Endothelial cell of umbilical vein (primary cell): Measurements from ENCODE around the gene SIRT5. TPM values are rescaled to one million over a fixed set of nuclear protein-coding genes. Genes with fewer than 3 reads are reported as not detected.

Experiments used
- BruUV-seq: library from RNA; stranded (reverse); fragments of 400-500 nt; replicated peaks from 2 replicates; lab custom pipeline; 2021; lab: Mats Ljungman, UMichigan
- CTCF ChIA-PET: fragments of 300-600, 350-600 bp; sonication (Branson Sonifier 250); formaldehyde crosslinking; loops from one replicate; lab custom pipeline; 2021; ENCODE audit warnings: antibody characterized with exemption, inconsistent platforms; lab: Charles Lee
- POLR2A ChIA-PET: fragments of 300-600, 350-600 bp; sonication (Branson Sonifier 250); formaldehyde crosslinking; loops from one replicate; lab custom pipeline; 2021; ENCODE audit warnings: antibody characterized with exemption, inconsistent platforms; lab: Charles Lee
- DNase-seq: peaks from one replicate; pipeline ENCODE4 v3.0.0-alpha.2; 2011; ENCODE audit warnings: low read depth, low spot score
- FAIRE-seq: peaks from 2 replicates; lab custom pipeline; 2011; peaks lifted over from hg19 to GRCh38; lab: Jason Lieb, UNC
- H2AFZ ChIP-seq: 2 replicates; pipeline ENCODE4 v1.6.0; 2012; ENCODE audit warnings: low read depth, low read length, control low read depth, inconsistent platforms
- H3K27ac ChIP-seq: 2 replicates; pipeline ENCODE4 v1.5.1; 2011; ENCODE audit warnings: low read depth, mild to moderate bottlenecking, control low read depth, low read length, moderate library complexity; ENCODE audit not compliant: insufficient read depth
- H3K27me3 ChIP-seq, 2 experiments: 2 replicates each; pipeline versions ENCODE4 v1.6.0 to v1.6.1; 2011; ENCODE audit warnings: low read length in 2 of 2, mixed read lengths in 1 of 2; ENCODE audit not compliant: control insufficient read depth in 2 of 2, insufficient read depth in 2 of 2
- H3K36me3 ChIP-seq, 2 experiments: 2 replicates in 1 of 2; 3 replicates in 1 of 2; pipeline ENCODE4 v1.5.1; 2011; ENCODE audit warnings: low read length in 2 of 2, mild to moderate bottlenecking in 1 of 2, moderate library complexity in 1 of 2; ENCODE audit not compliant: control insufficient read depth in 2 of 2, insufficient read depth in 2 of 2; ENCODE audit errors: extremely low read depth in 1 of 2
- H3K4me1 ChIP-seq: 3 replicates; pipeline ENCODE4 v1.5.1; 2011; ENCODE audit warnings: mild to moderate bottlenecking, low read length; ENCODE audit not compliant: control insufficient read depth, insufficient read depth; ENCODE audit errors: extremely low read depth
- H3K4me2 ChIP-seq: 2 replicates; pipeline ENCODE4 v1.6.1; 2011; ENCODE audit warnings: low read length, control low read depth, mixed read lengths; ENCODE audit not compliant: insufficient read depth
- H3K4me3 ChIP-seq, 3 experiments: fragments of 200-600 bp in 1 of 3; sonication (generic), shearing (Covaris generic) in 1 of 3; replicated peaks in 1 of 3; 2 replicates each; pipeline ENCODE4 v1.5.1; 2011 to 2016; ENCODE audit warnings: control low read depth in 3 of 3, low read length in 3 of 3, mild to moderate bottlenecking in 2 of 3, inconsistent platforms in 1 of 3, low read depth in 1 of 3, moderate library complexity in 1 of 3; ENCODE audit not compliant: insufficient read depth in 1 of 3
- H3K79me2 ChIP-seq: 2 replicates; pipeline ENCODE4 v1.6.0; 2012; ENCODE audit warnings: low read length, inconsistent platforms; ENCODE audit not compliant: control insufficient read depth, insufficient read depth
- H3K9ac ChIP-seq: replicated peaks from 2 replicates; pipeline ENCODE3; 2011; ENCODE audit warnings: low read length, control low read depth; ENCODE audit not compliant: insufficient read depth; ENCODE audit errors: extremely low read depth
- H3K9me1 ChIP-seq: replicated peaks from 3 replicates; pipeline ENCODE4 v1.6.0; 2011; ENCODE audit warnings: mild to moderate bottlenecking, low read length; ENCODE audit not compliant: control insufficient read depth, insufficient read depth; ENCODE audit errors: extremely low read depth
- H3K9me3 ChIP-seq: replicated peaks from 2 replicates; pipeline ENCODE4 v1.5.1; 2012; ENCODE audit warnings: low read length, inconsistent platforms; ENCODE audit not compliant: control insufficient read depth, insufficient read depth
- H4K20me1 ChIP-seq: replicated peaks from 2 replicates; pipeline ENCODE3; 2011; ENCODE audit warnings: mild to moderate bottlenecking, low read length; ENCODE audit not compliant: control insufficient read depth, insufficient read depth; ENCODE audit errors: extremely low read depth
- EZH2 ChIP-seq: IDR thresholded peaks from 2 replicates; pipeline ENCODE4 v1.6.1; 2012; ENCODE audit warnings: borderline replicate concordance, low read depth, mild to moderate bottlenecking, moderate library complexity, low read length, inconsistent platforms; ENCODE audit not compliant: severe bottlenecking
- FOS ChIP-seq: IDR thresholded peaks from 2 replicates; pipeline ENCODE4 v1.6.1; 2011; ENCODE audit warnings: mild to moderate bottlenecking, low read length, moderate library complexity, borderline replicate concordance; ENCODE audit not compliant: insufficient read depth
- GATA2 ChIP-seq: IDR thresholded peaks from 2 replicates; pipeline ENCODE4 v1.7.0; 2011; ENCODE audit warnings: low read depth, mild to moderate bottlenecking, moderate library complexity, mixed read lengths, low read length; ENCODE audit not compliant: insufficient read length, insufficient read depth
- JUN ChIP-seq: IDR thresholded peaks from 2 replicates; pipeline ENCODE4 v1.6.1; 2011; ENCODE audit warnings: borderline replicate concordance, low read depth; ENCODE audit not compliant: insufficient read length, insufficient read depth
- MYC ChIP-seq: IDR thresholded peaks from one replicate; pipeline ENCODE4 v1.6.1; 2011; ENCODE audit warnings: mild to moderate bottlenecking, low read depth, low read length
- POLR2A ChIP-seq: IDR thresholded peaks from 2 replicates; pipeline ENCODE4 v1.6.1; 2012; ENCODE audit warnings: low read depth, mild to moderate bottlenecking, control low read depth, low read length
- POLR2AphosphoS5 ChIP-seq: IDR thresholded peaks from 2 replicates; pipeline ENCODE4 v1.6.1; 2012; ENCODE audit warnings: low read depth, mild to moderate bottlenecking, control low read depth, low read length, moderate library complexity; ENCODE audit not compliant: insufficient read depth
- dilution Hi-C: fragments of 300-500 bp; cut with MboI; formaldehyde crosslinking; loops from one replicate; pipeline ENCODE4 v1.15.0; 2019; ENCODE audit warnings: low sequenced_read_pairs; ENCODE audit not compliant: extremely low pct_ligation_motif_present
- intact Hi-C: fragments of 100-400 bp; cut with micrococcal nuclease; formaldehyde crosslinking; loops from one replicate; pipeline ENCODE4 v1.10.0; 2022
- polyA plus RNA-seq, 4 experiments: library from polyadenylated mRNA; depleted of rRNA in 3 of 4; stranded (reverse) in 3 of 4; unstranded in 1 of 4; fragments of >200 nt; gene quantifications; 2 replicates each; pipeline versions ENCODE4 v1.2.1 to v1.2.3, GENCODE V29; 2011 to 2012; ENCODE audit warnings: missing spikeins in 1 of 4
- total RNA-seq: library from RNA; stranded (reverse); gene quantifications from 2 replicates; pipeline ENCODE4 v1.2.3, GENCODE V29; 2021
- TF ChIP-seq, protein P1 (sequence below): IDR thresholded peaks from 2 replicates; pipeline ENCODE4 v1.6.1; 2011; ENCODE audit not compliant: insufficient read depth, insufficient read length
- TF ChIP-seq, protein P2 (sequence below), 2 donors: IDR thresholded peaks; 1 replicate in 1 of 2; 2 replicates in 1 of 2; pipeline ENCODE4 v1.5.1; 2011; ENCODE audit warnings: low read length in 2 of 2, mild to moderate bottlenecking in 2 of 2, moderate library complexity in 2 of 2, control low read depth in 1 of 2, inconsistent platforms in 1 of 2, low read depth in 1 of 2; ENCODE audit not compliant: insufficient read depth in 1 of 2; ENCODE audit errors: extremely low read depth in 1 of 2

The SIRT5 gene
- total and polyA plus RNA-seq, 2 donors (not counting 3 experiments of a cell fraction or from before 2014, with no cell fraction given), result 4.7 to 7.2 TPM

DNA sequence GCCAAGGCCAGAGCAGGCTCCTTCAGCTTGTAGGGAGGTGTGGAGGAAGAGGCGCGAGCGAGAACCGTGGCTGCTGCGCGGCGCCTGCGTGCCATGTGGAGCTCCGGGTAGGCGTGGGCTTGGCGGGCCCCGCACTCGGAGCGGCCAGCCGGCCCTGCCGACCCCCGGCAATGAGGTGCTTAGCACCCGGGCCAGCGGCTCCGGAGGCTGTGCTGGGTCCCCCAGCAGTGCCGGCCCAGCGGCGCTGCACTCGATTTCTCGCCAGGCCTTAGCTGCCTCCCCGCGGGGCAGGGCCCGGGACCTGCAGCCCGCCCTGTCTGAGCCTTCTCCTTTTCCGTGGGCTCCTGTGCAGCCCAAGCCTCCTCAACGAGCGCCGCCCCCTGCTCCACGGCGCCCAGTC lies 32.9 kb upstream of the SIRT5 start:
- no peak for FAIRE-seq
- H3K9me3 ChIP-seq, result no peaks in the 10 kb centered on the region
- CTCF ChIA-PET, result no interaction called here

More for the DNA sequence above, 32.9 kb upstream of the SIRT5 start:
- Histone ChIP-seq H3K9me1 (no peaks in the 10 kb centered on the region), H2AFZ (no peak overlapping the region), H3K4me2 (no peak overlapping the region), H3K36me3 (no peaks in the 10 kb centered on the region), H3K27ac (no peak overlapping the region), H3K79me2 (no peaks in the 10 kb centered on the region), H3K4me3 (no peak overlapping the region), H3K27me3 (no peaks in the 10 kb centered on the region), H3K4me1 (peaks cover 9% of the 10 kb centered on the region), H3K9ac (no peak overlapping the region), H4K20me1 (no peaks in the 10 kb centered on the region)
- POLR2A ChIA-PET, result no interaction called here
- dilution Hi-C loops, result no loop called here
- intact Hi-C loops, result no loop called here
- no TSS peak for BruUV-seq
- TF ChIP-seq, protein P1, sequence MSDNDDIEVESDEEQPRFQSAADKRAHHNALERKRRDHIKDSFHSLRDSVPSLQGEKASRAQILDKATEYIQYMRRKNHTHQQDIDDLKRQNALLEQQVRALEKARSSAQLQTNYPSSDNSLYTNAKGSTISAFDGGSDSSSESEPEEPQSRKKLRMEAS, result no peak
- TF ChIP-seq POLR2A, result no peak
- TF ChIP-seq MYC, result no peak
- TF ChIP-seq JUN, result no peak
- no peak for TF ChIP-seq FOS
- no peak for TF ChIP-seq EZH2
- TF ChIP-seq, protein P2, sequence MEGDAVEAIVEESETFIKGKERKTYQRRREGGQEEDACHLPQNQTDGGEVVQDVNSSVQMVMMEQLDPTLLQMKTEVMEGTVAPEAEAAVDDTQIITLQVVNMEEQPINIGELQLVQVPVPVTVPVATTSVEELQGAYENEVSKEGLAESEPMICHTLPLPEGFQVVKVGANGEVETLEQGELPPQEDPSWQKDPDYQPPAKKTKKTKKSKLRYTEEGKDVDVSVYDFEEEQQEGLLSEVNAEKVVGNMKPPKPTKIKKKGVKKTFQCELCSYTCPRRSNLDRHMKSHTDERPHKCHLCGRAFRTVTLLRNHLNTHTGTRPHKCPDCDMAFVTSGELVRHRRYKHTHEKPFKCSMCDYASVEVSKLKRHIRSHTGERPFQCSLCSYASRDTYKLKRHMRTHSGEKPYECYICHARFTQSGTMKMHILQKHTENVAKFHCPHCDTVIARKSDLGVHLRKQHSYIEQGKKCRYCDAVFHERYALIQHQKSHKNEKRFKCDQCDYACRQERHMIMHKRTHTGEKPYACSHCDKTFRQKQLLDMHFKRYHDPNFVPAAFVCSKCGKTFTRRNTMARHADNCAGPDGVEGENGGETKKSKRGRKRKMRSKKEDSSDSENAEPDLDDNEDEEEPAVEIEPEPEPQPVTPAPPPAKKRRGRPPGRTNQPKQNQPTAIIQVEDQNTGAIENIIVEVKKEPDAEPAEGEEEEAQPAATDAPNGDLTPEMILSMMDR (IDR thresholded peaks at IDR 0.05; ENCODE audit: extremely low read depth in 1 of 2, insufficient read depth in 1 of 2, low read depth in 1 of 2, low read length in 2 of 2), result no peak
- no peak for TF ChIP-seq GATA2
- no peak for TF ChIP-seq POLR2AphosphoS5
- no peak for DNase-seq
